Peyer's patch (tissue), 4 donors: ENCODE measurements around the gene DROSHA. TPM values are rescaled to one million over a fixed set of nuclear protein-coding genes. Genes with fewer than 3 reads are reported as not detected.
"Not testable (repeated sequence)": the region's sequence is repeated elsewhere in the genome, so short reads cannot be mapped to it uniquely, and the experiment has no call there.

Source experiments
- DNase-seq, 3 donors: peaks; one replicate each; pipeline ENCODE4 v3.0.0-alpha.2; 2017 to 2019
- H3K27ac ChIP-seq, 4 donors: fragments of 200-600 bp; sonication (generic); one replicate each; pipeline ENCODE4 v1.5.1; 2016 to 2019
- H3K27me3 ChIP-seq, 2 donors: fragments of 200-600 bp; sonication (generic); one replicate each; pipeline ENCODE4 v1.5.1; 2019
- H3K36me3 ChIP-seq, 3 donors: fragments of 200-600 bp; sonication (generic); one replicate each; pipeline ENCODE4 v1.5.1; 2016 to 2019
- H3K4me1 ChIP-seq, 4 donors: fragments of 200-600 bp; sonication (generic); one replicate each; pipeline ENCODE4 v1.5.1; 2016 to 2019
- H3K4me3 ChIP-seq, 4 donors: fragments of 200-600 bp; sonication (generic); 1 replicate in 3 of 4; 2 replicates in 1 of 4; pipeline ENCODE4 v1.5.1; 2016 to 2019; ENCODE audit warnings: mild to moderate bottlenecking in 1 of 4
- H3K9me3 ChIP-seq, 4 donors: fragments of 200-600 bp; sonication (generic); one replicate each; pipeline ENCODE4 v1.5.1; 2016 to 2019; ENCODE audit warnings: mild to moderate bottlenecking in 1 of 4
- CTCF ChIP-seq, 6 experiments: fragments of 450-650 bp in 4 of 6; fragments of 200-600 bp in 2 of 6; sonication (generic) in 1 of 6; IDR thresholded peaks; one replicate each; pipeline ENCODE4 v1.5.1; 2017 to 2019; ENCODE audit warnings: antibody characterized with exemption in 6 of 6, mild to moderate bottlenecking in 3 of 6, moderate library complexity in 1 of 6
- POLR2A ChIP-seq, 2 donors: fragments of 450-650 bp; IDR thresholded peaks; one replicate each; pipeline ENCODE4 v1.5.1; 2017; ENCODE audit warnings: antibody characterized with exemption in 2 of 2, mild to moderate bottlenecking in 2 of 2, moderate library complexity in 2 of 2
- total RNA-seq, 4 donors: library from RNA; depleted of rRNA; stranded (reverse); fragments of >200 nt; gene quantifications; one replicate each; pipeline ENCODE4 v1.1.0, GENCODE V29; 2016

The DROSHA gene
- total RNA-seq, 4 donors from 2014 or later: 41.9 to 142 (median 59.0) TPM

GRCh38 chr5:31554552-31554951, 22.7 kb upstream of the DROSHA start:
- H3K27me3 ChIP-seq: no peaks in the 10 kb centered on the region
- no peak overlapping the region for H3K4me3 ChIP-seq
- no peaks in the 10 kb centered on the region for H3K4me1 ChIP-seq
- H3K36me3 ChIP-seq: peaks cover 0 to 50% (median 0%) of the 10 kb centered on the region in 3 donors
- no peak for DNase-seq
- H3K27ac ChIP-seq: no peak overlapping the region
- TF ChIP-seq POLR2A (IDR thresholded peaks at IDR 0.05) (no peak), CTCF (IDR thresholded peaks at IDR 0.05) (no peak)
- no peaks in the 10 kb centered on the region for H3K9me3 ChIP-seq

GRCh38 chr5:31553863-31554262, 22.0 kb upstream of the DROSHA start:
- H3K27me3 ChIP-seq: no peaks in the 10 kb centered on the region
- no peaks in the 10 kb centered on the region for H3K4me1 ChIP-seq
- DNase-seq: no peak
- H3K36me3 ChIP-seq: peaks cover 0 to 57% (median 0%) of the 10 kb centered on the region in 3 donors
- no peak overlapping the region for H3K4me3 ChIP-seq
- H3K9me3 ChIP-seq: no peaks in the 10 kb centered on the region
- TF ChIP-seq POLR2A (IDR thresholded peaks at IDR 0.05) (no peak), CTCF (IDR thresholded peaks at IDR 0.05) (no peak)
- H3K27ac ChIP-seq: no peak overlapping the region

GRCh38 chr5:31551878-31552277, 20.0 kb upstream of the DROSHA start:
- DNase-seq: no peak
- H3K4me1 ChIP-seq: no peaks in the 10 kb centered on the region
- H3K9me3 ChIP-seq: no peaks in the 10 kb centered on the region
- H3K4me3 ChIP-seq: no peak overlapping the region
- H3K36me3 ChIP-seq: peaks cover 0 to 76% (median 0%) of the 10 kb centered on the region in 3 donors
- H3K27ac ChIP-seq: no peak overlapping the region
- no peak for TF ChIP-seq POLR2A (IDR thresholded peaks at IDR 0.05)
- no peak for TF ChIP-seq CTCF (IDR thresholded peaks at IDR 0.05)
- no peaks in the 10 kb centered on the region for H3K27me3 ChIP-seq

GRCh38 chr5:31549114-31549513, 17.2 kb upstream of the DROSHA start:
- not testable (repeated sequence) for H3K4me1 ChIP-seq, H3K4me3 ChIP-seq, H3K9me3 ChIP-seq, DNase-seq, H3K27me3 ChIP-seq, H3K27ac ChIP-seq
- H3K36me3 ChIP-seq: peaks cover 0 to 92% (median 0%) of the 10 kb centered on the region in 3 donors

- TF ChIP-seq POLR2A (IDR thresholded peaks at IDR 0.05) (no peak), CTCF (IDR thresholded peaks at IDR 0.05) (no peak)
- no peak overlapping the region for H3K27ac ChIP-seq
- no peak overlapping the region for H3K4me3 ChIP-seq
- no peaks in the 10 kb centered on the region for H3K9me3 ChIP-seq
- peaks cover 0 to 10% (median 2%) of the 10 kb centered on the region in 4 donors for H3K4me1 ChIP-seq
- no peak for DNase-seq
- peaks cover 0 to 74% (median 0%) of the 10 kb centered on the region in 3 donors for H3K36me3 ChIP-seq
- no peaks in the 10 kb centered on the region for H3K27me3 ChIP-seq
These were observed 6.0 kb upstream of the DROSHA start for GRCh38 chr5:31537851-31538250.

GRCh38 chr5:31537349-31537748, 5.5 kb upstream of the DROSHA start:
- Histone ChIP-seq H3K4me3 (no peak overlapping the region), H3K9me3 (no peaks in the 10 kb centered on the region), H3K4me1 (peaks cover 0 to 12% (median 2%) of the 10 kb centered on the region in 4 donors), H3K36me3 (peaks cover 0 to 69% (median 0%) of the 10 kb centered on the region in 3 donors), H3K27me3 (no peaks in the 10 kb centered on the region), H3K27ac (no peak overlapping the region)
- TF ChIP-seq POLR2A (IDR thresholded peaks at IDR 0.05): no peak
- TF ChIP-seq CTCF (IDR thresholded peaks at IDR 0.05): no peak
- DNase-seq: no peak
